Articular chondrocyte of knee joint (primary cell): Measurements from ENCODE around the gene CSN3. TPM values are rescaled to one million over a fixed set of nuclear protein-coding genes. Genes with fewer than 3 reads are reported as not detected.

ENCODE experiments used
- total RNA-seq: library from RNA; depleted of rRNA; stranded (reverse); fragments of >200 nt; gene quantifications from 2 replicates; pipeline ENCODE4 v1.2.3, GENCODE V29; 2012

CSN3 gene, protein sequence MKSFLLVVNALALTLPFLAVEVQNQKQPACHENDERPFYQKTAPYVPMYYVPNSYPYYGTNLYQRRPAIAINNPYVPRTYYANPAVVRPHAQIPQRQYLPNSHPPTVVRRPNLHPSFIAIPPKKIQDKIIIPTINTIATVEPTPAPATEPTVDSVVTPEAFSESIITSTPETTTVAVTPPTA
- total RNA-seq, result not detected in 2 replicates

DNA sequence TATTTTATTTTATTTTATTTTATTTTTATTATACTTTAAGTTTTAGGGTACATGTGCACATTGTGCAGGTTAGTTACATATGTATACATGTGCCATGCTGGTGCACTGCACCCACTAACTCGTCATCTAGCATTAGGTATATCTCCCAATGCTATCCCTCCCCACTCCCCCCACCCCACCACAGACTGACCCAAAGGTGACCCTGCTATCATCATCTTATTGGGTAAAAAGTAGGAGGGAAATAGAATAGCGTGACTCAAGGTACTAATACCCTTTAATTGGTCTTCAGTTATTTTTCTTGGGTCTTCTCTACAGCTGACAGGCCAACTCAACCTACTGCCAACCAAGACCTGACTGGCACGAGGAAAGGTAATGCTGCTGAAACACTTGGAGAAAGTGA is at the start of gene CSN3:
TSS of gene CSN3 (plus strand) at position 301 of the 400 bp plus-strand sequence. CDS start 2,223 bp downstream, outside the sequence.

GRCh38 chr4:70195425-70195824 is 47.0 kb upstream of the CSN3 start, which contains the start of gene ODAM:
Gene ODAM (plus strand): TSS chr4:70195725. CDS start chr4:70196544, 819 bp downstream.

GRCh38 chr4:70225824-70226223 is 16.6 kb upstream of the CSN3 start, which contains the start of gene FDCSP:
Gene FDCSP (plus strand): TSS chr4:70226124. CDS start chr4:70231195, 5,071 bp downstream.

Other genes starting within 250 kb of the CSN3 start
- not detected in 2 replicates for gene STATH, start 246.6 kb upstream of the CSN3 start, total RNA-seq
- gene HTN3, start 214.1 kb upstream of the CSN3 start, total RNA-seq, result not detected in 2 replicates
- 0.11 TPM in 1 of 2 replicates, not detected in the other for gene HTN1, start 192.2 kb upstream of the CSN3 start, total RNA-seq
- gene PRR27, start 88.4 kb upstream of the CSN3 start, total RNA-seq, result not detected in 2 replicates
- not detected in 2 replicates for gene ODAM, start 46.9 kb upstream of the CSN3 start, total RNA-seq
- not detected in 2 replicates for gene FDCSP, start 16.5 kb upstream of the CSN3 start, total RNA-seq
- gene CABS1, start 92.4 kb downstream of the CSN3 start, total RNA-seq, result not detected in 2 replicates
- not detected in 2 replicates for gene SMR3A, start 118.2 kb downstream of the CSN3 start, total RNA-seq
- gene SMR3B, start 140.5 kb downstream of the CSN3 start, total RNA-seq, result not detected in 2 replicates
- not detected in 2 replicates for gene OPRPN, start 155.3 kb downstream of the CSN3 start, total RNA-seq
- gene MUC7, start 229.6 kb downstream of the CSN3 start, total RNA-seq, result not detected in 2 replicates